ENCODE results near the gene OTOGL.
"Not testable (repeated sequence)": the region's sequence is repeated elsewhere in the genome, so short reads cannot be mapped to it uniquely, and the experiment has no call there.

OTOGL gene

GRCh38 chr12:80187660-80188090 lies 88.3 kb downstream of the OTOGL start:
- DNase-seq, result no peak

GRCh38 chr12:80188576-80188975 lies 89.2 kb downstream of the OTOGL start:
- no peak for DNase-seq

GRCh38 chr12:80189241-80189640 lies 89.9 kb downstream of the OTOGL start:
- no peak for DNase-seq

- DNase-seq, result no peak
Observed at GRCh38 chr12:80190001-80190400, 90.7 kb downstream of the OTOGL start.

GRCh38 chr12:80192087-80192486 lies 92.8 kb downstream of the OTOGL start:
- DNase-seq, result no peak

GRCh38 chr12:80193865-80194264 lies 94.5 kb downstream of the OTOGL start:
- DNase-seq, result no peak

GRCh38 chr12:80195074-80195726 lies 95.9 kb downstream of the OTOGL start:
- DNase-seq, result no peak

GRCh38 chr12:80195737-80196136 lies 96.4 kb downstream of the OTOGL start:
- DNase-seq, result no peak

- DNase-seq, result no peak
Observed at GRCh38 chr12:80196419-80196818, 97.1 kb downstream of the OTOGL start.

GRCh38 chr12:80198782-80199337 lies 99.5 kb downstream of the OTOGL start:
- no peak for DNase-seq

GRCh38 chr12:80199931-80200330 lies 100.6 kb downstream of the OTOGL start:
- no peak for DNase-seq

GRCh38 chr12:80200414-80200813 lies 101.1 kb downstream of the OTOGL start:
- DNase-seq, result no peak

GRCh38 chr12:80201908-80202307 lies 102.6 kb downstream of the OTOGL start:
- no peak for DNase-seq

GRCh38 chr12:80205960-80206359 lies 106.6 kb downstream of the OTOGL start:
- DNase-seq, result no peak

GRCh38 chr12:80208071-80208470 lies 108.7 kb downstream of the OTOGL start:
- no peak for DNase-seq

GRCh38 chr12:80211671-80212070 lies 112.3 kb downstream of the OTOGL start:
- no peak for DNase-seq

- no peak for DNase-seq
Observed at GRCh38 chr12:80212938-80213645, 113.8 kb downstream of the OTOGL start.

GRCh38 chr12:80213871-80214270 lies 114.5 kb downstream of the OTOGL start:
- no peak for DNase-seq

- no peak for DNase-seq
Observed at GRCh38 chr12:80217011-80217535, 117.7 kb downstream of the OTOGL start.

GRCh38 chr12:80218925-80219324 lies 119.6 kb downstream of the OTOGL start:
- not testable (repeated sequence) for DNase-seq

GRCh38 chr12:80219345-80219744 lies 120.0 kb downstream of the OTOGL start:
- no peak for DNase-seq

GRCh38 chr12:80222261-80222660 lies 122.9 kb downstream of the OTOGL start:
- DNase-seq, result no peak

GRCh38 chr12:80226576-80226975 lies 127.2 kb downstream of the OTOGL start:
- DNase-seq, result no peak

- not testable (repeated sequence) for DNase-seq
Observed at GRCh38 chr12:80227904-80228303, 128.6 kb downstream of the OTOGL start.

Measured in retina (tissue), 1 donor.